ENCODE data around the gene SDR42E1. TPM values are rescaled to one million over a fixed set of nuclear protein-coding genes. Genes with fewer than 3 reads are reported as not detected.
A peak's percentile ranks its signal among the peaks of the same experiment; 100 is the strongest.

Gene SDR42E1
- total RNA-seq, 1 donor from 2014 or later, result 23.2 TPM

- Histone ChIP-seq H3K4me3 (ENCODE audit: low read depth, low read length) (no peak overlapping the region), H3K36me3 (ENCODE audit: control insufficient read depth, insufficient read depth, low read length) (no peaks in the 10 kb centered on the region), H3K27me3 (ENCODE audit: control insufficient read depth, insufficient read depth, low read length) (no peaks in the 10 kb centered on the region)
- TF ChIP-seq CTCF (IDR thresholded peaks at IDR 0.05; ENCODE audit: insufficient read depth, low read length, severe bottlenecking), result no peak
- FAIRE-seq (no peak), DNase-seq (ENCODE audit: low read depth) (peak; percentile 63)
Measured at GRCh38 chr16:82043680-82044584, 32.7 kb upstream of the SDR42E1 start.

DNA sequence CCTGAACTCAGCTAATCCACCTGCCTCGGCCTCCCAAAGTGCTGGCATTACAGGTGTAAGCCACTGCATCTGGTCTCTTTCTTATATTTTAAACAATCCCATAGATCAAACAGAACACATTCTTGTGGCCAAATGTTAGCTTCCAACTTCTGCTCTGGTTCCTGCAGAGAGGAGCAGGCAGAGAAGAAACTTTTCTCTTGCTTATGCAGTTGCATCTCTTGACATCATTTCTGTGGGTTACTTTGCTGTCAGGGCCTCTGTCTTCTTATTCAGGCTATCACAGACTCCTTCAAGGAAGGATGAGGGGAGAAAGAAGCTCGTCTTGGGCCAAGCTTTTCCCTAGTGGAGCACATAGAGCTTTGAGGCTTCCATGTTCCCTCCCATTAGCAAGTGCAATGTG is 31.6 kb upstream of the SDR42E1 start:
- no peak overlapping the region for H3K4me3 ChIP-seq (ENCODE audit: low read depth, low read length)
- no peak for TF ChIP-seq CTCF (IDR thresholded peaks at IDR 0.05; ENCODE audit: insufficient read depth, low read length, severe bottlenecking)
- DNase-seq (ENCODE audit: low read depth) (no peak), FAIRE-seq (no peak)
- H3K36me3 ChIP-seq (ENCODE audit: control insufficient read depth, insufficient read depth, low read length), result no peaks in the 10 kb centered on the region
- H3K27me3 ChIP-seq (ENCODE audit: control insufficient read depth, insufficient read depth, low read length), result no peaks in the 10 kb centered on the region

GRCh38 chr16:82042144-82042543 is 30.9 kb upstream of the SDR42E1 start:
- no peak overlapping the region for H3K4me3 ChIP-seq (ENCODE audit: low read depth, low read length)
- no peaks in the 10 kb centered on the region for H3K27me3 ChIP-seq (ENCODE audit: control insufficient read depth, insufficient read depth, low read length)
- H3K36me3 ChIP-seq (ENCODE audit: control insufficient read depth, insufficient read depth, low read length), result no peaks in the 10 kb centered on the region
- TF ChIP-seq CTCF (IDR thresholded peaks at IDR 0.05; ENCODE audit: insufficient read depth, low read length, severe bottlenecking), result no peak
- FAIRE-seq, result no peak
- no peak for DNase-seq (ENCODE audit: low read depth)

GRCh38 chr16:82041542-82041941 is 30.3 kb upstream of the SDR42E1 start:
- no peaks in the 10 kb centered on the region for H3K36me3 ChIP-seq (ENCODE audit: control insufficient read depth, insufficient read depth, low read length)
- no peak for TF ChIP-seq CTCF (IDR thresholded peaks at IDR 0.05; ENCODE audit: insufficient read depth, low read length, severe bottlenecking)
- no peak for DNase-seq (ENCODE audit: low read depth)
- H3K27me3 ChIP-seq (ENCODE audit: control insufficient read depth, insufficient read depth, low read length), result no peaks in the 10 kb centered on the region
- no peak for FAIRE-seq
- no peak overlapping the region for H3K4me3 ChIP-seq (ENCODE audit: low read depth, low read length)

- H3K27me3 ChIP-seq (ENCODE audit: control insufficient read depth, insufficient read depth, low read length), result no peaks in the 10 kb centered on the region
- DNase-seq (ENCODE audit: low read depth) (no peak), FAIRE-seq (no peak)
- no peaks in the 10 kb centered on the region for H3K36me3 ChIP-seq (ENCODE audit: control insufficient read depth, insufficient read depth, low read length)
- TF ChIP-seq CTCF (IDR thresholded peaks at IDR 0.05; ENCODE audit: insufficient read depth, low read length, severe bottlenecking), result no peak
- H3K4me3 ChIP-seq (ENCODE audit: low read depth, low read length), result no peak overlapping the region
Measured at GRCh38 chr16:82040296-82040695, 29.0 kb upstream of the SDR42E1 start.

All from bronchial epithelial cell (primary cell).